HG03175 (cell line): Measurements from ENCODE around the gene GTPBP8.
"Not testable (repeated sequence)": the region's sequence is repeated elsewhere in the genome, so short reads cannot be mapped to it uniquely, and the experiment has no call there.

Experiments
- ATAC-seq: cut with Tn5 transposase; IDR thresholded peaks from one replicate; pipeline ENCODE4 v1.9.1; 2021; ENCODE audit warnings: mild to moderate bottlenecking, moderate library complexity; ENCODE audit not compliant: unreplicated experiment

The GTPBP8 gene

DNA sequence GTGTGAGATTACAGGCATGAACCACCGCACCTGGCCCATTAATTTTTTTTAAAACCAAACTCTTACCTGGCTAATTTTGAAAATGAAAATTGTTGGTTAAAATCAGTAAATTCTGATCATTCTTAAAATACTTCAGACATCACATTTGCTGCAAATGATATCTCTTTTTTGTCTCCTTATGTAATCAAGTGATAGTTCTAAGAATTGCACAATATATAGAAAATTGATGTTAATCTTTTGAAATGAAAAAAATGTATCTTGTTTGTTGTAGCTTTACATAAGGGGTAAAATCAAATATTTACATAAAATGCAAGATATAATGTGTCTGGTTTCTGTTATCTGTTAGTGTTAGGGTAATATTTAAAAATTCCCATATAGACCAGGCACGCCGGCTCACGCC lies 5.0 kb downstream of the GTPBP8 start:
- ATAC-seq: no peak

- no peak for ATAC-seq
Measured at GRCh38 chr3:113000691-113001090, 9.9 kb downstream of the GTPBP8 start.

DNA sequence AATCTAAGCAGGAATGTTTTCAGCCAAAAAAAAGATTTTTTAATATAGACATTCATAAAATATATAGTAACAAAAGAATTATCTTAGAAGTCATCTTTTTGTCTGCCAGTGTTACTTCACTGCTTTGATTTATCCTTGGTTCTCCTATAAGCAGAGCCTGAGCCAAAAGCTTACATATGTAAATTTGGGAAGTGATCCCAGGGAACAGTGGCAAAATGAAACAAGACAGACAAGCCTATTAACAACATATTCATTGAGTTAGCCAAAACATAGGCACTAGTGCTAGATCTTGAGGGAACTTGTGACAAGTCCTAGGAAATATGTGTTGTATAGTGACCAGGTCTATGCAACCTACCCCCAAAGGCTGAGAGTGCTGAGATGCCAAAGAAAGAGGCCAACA lies 11.3 kb downstream of the GTPBP8 start:
- ATAC-seq: no peak

- ATAC-seq: no peak
Measured at GRCh38 chr3:113002679-113003078, 11.9 kb downstream of the GTPBP8 start.

DNA sequence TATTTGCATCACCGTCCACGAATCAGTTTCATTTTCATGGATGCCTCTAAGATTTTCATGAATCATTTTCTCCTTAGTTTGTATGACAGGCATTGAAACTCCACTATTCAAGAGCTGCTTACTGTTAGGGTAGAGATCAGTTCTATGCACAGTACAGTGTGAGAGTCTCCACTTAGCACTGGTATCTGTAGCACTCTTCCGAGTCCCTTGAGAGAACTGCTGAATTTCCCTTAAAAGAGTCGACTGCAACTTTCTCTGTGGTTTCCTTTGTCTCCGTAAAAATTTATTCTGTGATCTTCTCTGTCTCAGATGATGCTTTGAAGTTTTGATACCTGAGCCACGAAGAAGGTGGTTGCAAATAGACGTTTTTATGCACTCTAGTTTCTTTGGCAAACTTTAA lies 14.8 kb downstream of the GTPBP8 start:
- no peak for ATAC-seq

DNA sequence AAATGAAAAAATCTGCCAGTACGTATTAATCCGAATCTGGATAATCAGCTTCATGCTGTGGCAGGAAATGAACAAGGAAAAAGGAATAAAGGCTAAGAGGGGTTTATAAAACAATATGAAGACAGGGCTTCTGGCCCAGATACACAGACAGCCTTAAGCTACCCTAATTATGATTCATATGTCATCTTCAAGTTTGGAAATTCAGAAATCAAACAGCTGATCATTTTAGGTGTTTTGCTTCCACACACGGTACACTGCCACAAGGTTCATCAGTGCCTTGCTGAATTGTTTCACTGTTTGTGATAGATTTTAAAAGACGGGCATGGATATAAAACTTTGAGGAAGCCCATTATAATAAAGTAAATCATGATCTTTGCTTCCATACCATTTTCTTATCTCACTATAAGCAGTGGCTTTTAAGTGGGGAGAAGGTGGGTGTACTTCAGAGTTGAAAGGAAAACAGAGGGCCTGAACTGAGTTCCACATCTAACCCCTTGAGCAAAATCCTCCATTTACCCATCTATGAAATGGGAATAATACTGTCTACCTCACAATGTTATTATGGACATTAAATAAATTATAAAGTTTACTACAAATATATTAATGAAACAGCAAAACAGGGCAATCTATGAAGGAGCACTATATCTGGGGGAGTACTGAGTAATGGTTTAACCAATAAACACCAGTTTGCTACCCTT lies 15.7 kb downstream of the GTPBP8 start:
- ATAC-seq: no peak

DNA sequence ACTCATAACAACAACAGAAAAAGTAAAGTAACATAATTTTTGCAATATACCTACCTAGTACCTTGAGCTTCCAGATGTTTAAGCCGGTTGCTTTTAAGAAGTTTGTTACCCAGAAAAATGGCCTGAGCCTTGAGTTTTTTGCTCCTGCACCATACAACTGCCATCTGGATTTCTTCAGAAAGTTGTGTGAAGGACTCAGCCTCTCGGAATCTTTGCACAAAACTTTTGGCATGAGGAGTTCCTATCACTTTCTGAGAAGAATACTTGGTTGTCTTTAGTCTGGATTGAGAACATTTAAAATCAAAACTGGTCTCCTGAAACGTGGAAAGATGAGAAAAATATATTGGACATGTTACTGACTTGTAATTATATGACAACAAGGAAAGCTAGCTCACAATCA lies 17.3 kb downstream of the GTPBP8 start:
- no peak for ATAC-seq

GRCh38 chr3:113013593-113013992 lies 22.8 kb downstream of the GTPBP8 start:
- ATAC-seq: no peak

DNA sequence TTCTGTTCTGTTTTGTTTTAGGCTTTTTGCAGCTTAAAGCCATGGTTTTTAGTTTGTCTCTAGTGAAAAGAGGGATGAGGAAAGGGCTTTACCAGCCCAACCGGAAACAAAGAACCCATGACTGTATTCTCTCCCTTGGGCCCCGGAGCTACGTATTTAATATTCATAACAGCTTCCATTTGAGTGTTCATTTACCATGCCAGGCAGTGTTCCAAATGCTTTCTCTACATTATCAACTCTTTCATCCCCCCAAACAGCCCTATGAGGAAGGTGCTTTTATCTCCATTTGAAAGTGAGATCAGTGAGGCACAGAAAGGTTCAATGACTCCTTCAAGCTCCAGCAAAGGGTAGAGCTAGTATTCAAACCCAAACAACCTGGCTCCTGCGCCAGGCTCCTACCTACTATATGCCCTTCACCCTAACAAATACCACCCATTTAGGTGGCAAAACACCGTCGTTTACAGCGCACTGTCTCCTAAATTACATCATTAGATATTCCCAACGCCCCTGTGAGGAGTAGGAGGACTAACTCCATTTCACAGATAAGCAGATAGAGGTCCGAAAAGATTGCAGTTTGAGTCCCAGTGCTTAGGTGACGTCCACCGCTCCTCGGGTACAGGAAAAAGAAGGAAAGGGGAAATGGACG lies 27.9 kb downstream of the GTPBP8 start:
- ATAC-seq: peak; percentile 9

DNA sequence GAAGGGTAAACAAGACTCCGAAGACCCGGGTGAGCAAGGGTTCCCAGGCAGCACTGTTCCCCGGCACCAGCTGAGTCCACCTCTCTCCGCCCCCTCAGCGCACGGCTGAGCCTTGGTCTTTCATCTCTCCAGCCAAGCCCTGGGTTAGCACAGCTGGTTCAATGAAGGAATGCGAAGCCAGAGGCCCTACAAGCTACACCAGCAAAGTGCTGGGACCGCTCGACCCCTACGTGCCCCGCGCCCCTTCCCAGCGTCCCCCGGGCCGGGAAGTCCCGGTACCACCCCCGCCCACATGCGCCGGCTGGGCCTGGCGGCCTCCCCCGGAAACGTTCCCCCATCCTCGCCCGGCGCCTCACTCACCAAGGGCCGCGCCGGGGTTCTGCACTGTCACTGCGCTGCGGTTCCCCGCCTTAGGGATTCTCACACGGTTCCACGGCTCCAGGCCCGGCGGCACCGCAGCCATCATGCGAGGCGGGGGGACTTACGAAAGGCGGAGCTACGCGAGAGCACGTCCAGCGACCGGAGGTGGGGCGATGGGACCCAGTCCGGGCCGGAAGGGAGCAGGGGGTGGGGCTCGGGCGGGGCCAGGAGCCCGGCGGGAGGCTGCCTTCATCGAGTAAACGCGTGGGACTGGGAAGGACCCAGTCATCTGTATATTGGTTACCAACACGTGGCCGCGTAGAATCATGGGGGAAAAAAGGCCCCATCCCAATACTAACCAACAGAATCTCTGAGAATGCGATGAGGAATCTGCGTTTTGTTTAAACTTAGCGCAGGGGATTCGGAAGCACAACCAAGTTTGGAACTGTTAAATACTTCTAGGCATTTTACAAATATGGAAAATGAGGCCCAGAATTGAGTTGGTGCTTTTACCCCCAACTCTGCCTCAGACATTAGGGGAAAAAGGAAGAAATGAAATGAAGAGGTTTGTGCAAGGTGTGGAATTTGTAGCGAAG lies 28.7 kb downstream of the GTPBP8 start:
- ATAC-seq: peak; percentile 90

- ATAC-seq: no peak
Measured at GRCh38 chr3:113021471-113021870, 30.7 kb downstream of the GTPBP8 start.

- no peak for ATAC-seq
Measured at GRCh38 chr3:113034011-113034410, 43.2 kb downstream of the GTPBP8 start.

GRCh38 chr3:113035387-113035982 lies 44.7 kb downstream of the GTPBP8 start:
- ATAC-seq: peak; percentile 81

DNA sequence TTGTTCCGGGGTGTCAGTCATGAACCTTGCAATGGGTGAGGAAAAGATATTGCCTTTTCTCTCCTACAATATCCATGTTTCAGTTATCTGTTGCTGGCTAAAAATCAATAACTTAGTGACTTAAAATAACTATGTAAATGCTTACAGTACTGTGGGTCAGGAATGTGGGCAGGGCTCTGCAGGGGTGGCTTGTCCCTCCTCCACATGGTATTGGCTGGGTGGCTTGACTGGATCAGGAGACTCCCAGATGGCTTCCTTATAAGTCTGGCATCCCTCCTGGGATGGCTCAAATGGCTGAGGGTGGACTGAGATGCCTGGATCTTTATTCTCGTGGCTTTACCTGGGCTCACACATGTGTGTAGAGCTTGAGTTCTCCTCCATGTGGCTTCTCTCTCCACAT lies 47.5 kb downstream of the GTPBP8 start:
- no peak for ATAC-seq

GRCh38 chr3:113039546-113039945 lies 48.8 kb downstream of the GTPBP8 start:
- no peak for ATAC-seq

DNA sequence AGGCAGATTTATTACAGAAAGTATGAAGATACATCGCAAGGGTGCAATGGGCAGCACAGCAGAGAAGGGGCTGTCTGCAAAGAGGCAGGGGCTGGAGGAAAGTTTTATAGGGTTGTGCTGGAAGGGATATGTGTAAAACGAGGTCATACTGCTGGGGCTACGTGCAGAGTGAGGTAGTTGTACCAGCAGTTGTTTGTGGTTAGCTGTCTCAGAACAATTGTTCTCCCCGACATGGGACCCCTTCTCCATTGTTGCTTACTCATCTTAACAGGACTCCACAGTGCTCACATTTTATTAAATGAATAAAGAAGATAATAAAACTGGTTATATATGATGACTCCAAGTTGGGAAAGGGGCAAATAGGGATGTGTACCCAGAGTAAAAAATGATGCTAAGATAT lies 49.4 kb downstream of the GTPBP8 start:
- no peak for ATAC-seq

GRCh38 chr3:113043686-113044085 lies 52.9 kb downstream of the GTPBP8 start:
- no peak for ATAC-seq

- ATAC-seq: not testable (repeated sequence)
Measured at GRCh38 chr3:113046186-113046965, 55.6 kb downstream of the GTPBP8 start.

DNA sequence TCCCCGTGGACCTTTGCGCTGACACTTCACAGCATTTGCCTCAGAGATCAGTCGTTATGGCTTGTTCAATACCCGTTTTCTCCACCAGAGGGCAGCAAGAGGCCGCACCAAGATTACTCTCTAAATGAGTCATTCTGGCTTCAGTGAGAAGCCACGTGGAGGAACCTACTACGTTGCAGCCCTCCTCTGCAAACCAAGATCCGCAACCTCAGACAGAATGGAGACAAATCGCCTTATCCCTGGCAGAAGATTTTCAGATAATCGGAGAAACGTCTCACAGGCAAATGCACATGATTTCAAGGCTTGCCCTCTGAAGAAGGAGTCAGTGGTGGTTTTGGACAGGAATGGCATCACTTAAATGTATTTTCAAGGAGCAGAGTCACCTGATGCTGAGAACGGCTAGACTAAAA lies 60.5 kb downstream of the GTPBP8 start:
- peak; percentile 96 for ATAC-seq
